Stomach (tissue), 9 donors: ENCODE measurements around the gene VWA2. TPM values are rescaled to one million over a fixed set of nuclear protein-coding genes. Genes with fewer than 3 reads are reported as not detected.

ENCODE experiments used
- DNase-seq, 2 donors: peaks; one replicate each; pipeline versions ENCODE4 v3.0.0 to v3.0.0-alpha.2; 2013 to 2019
- H3K27ac ChIP-seq, 5 donors: fragments of 200-600 bp in 4 of 5; sonication (generic) in 4 of 5; one replicate each; pipeline ENCODE4 v1.5.1; 2013 to 2019; ENCODE audit warnings: mild to moderate bottlenecking in 1 of 5, moderate library complexity in 1 of 5
- H3K27me3 ChIP-seq, 3 donors: fragments of 200-600 bp; sonication (generic); one replicate each; pipeline ENCODE4 v1.5.1; 2017 to 2019; ENCODE audit warnings: mixed run types in 1 of 3
- H3K36me3 ChIP-seq, 4 donors: fragments of 200-600 bp; sonication (generic); 1 replicate in 3 of 4; 2 replicates in 1 of 4; pipeline ENCODE4 v1.5.1; 2016 to 2019
- H3K4me1 ChIP-seq, 4 donors: fragments of 200-600 bp; sonication (generic); one replicate each; pipeline ENCODE4 v1.5.1; 2016 to 2019
- H3K4me3 ChIP-seq, 4 donors: fragments of 200-600 bp; sonication (generic) in 3 of 4; one replicate each; pipeline ENCODE4 v1.5.1; 2016 to 2019; ENCODE audit warnings: mild to moderate bottlenecking in 1 of 4
- H3K9me3 ChIP-seq, 4 donors: fragments of 200-600 bp; sonication (generic); one replicate each; pipeline ENCODE4 v1.5.1; 2016 to 2019
- EP300 ChIP-seq: sonication (generic); formaldehyde crosslinking; IDR thresholded peaks from one replicate; pipeline ENCODE4 v1.6.1; 2017; ENCODE audit warnings: antibody characterized with exemption
- POLR2A ChIP-seq, 4 donors: fragments of 450-650 bp; IDR thresholded peaks; one replicate each; pipeline ENCODE4 v1.6.1; 2016; ENCODE audit warnings: antibody characterized with exemption in 4 of 4, control low read depth in 2 of 4, mild to moderate bottlenecking in 1 of 4, moderate library complexity in 1 of 4
- POLR2AphosphoS5 ChIP-seq, 3 donors: sonication (generic); formaldehyde crosslinking; IDR thresholded peaks; one replicate each; pipeline ENCODE4 v1.6.1; 2016; ENCODE audit warnings: antibody characterized with exemption in 3 of 3
- WGBS, 5 donors: extraction: QIAGEN DNeasy Blood & Tissue Kit in 3 of 5; methylation state at CpG; one replicate each; pipeline versions ENCODE4 v1.1.5 to v1.1.7; 2013 to 2018; 5-methylcytosine and 5-hydroxymethylcytosine counted together
- intact Hi-C: fragments of 100-400 bp; cut with DNase I; formaldehyde crosslinking; loops from one replicate; pipeline ENCODE4 v1.15.1; 2023; ENCODE audit warnings: low total_unique reads
- polyA plus RNA-seq, 3 donors: library from polyadenylated mRNA; stranded (reverse); fragments of 200-250 nt; gene quantifications; one replicate each; pipeline ENCODE4 v1.2.3, GENCODE V29; 2013
- total RNA-seq, 5 donors: library from RNA; depleted of rRNA; stranded (reverse); fragments of >200 nt; gene quantifications; one replicate each; pipeline versions ENCODE4 v1.1.0 to v1.2.3, GENCODE V29; 2014 to 2016
- TF ChIP-seq, protein P1 (sequence below), 7 experiments: fragments of 450-650 bp in 4 of 7; fragments of 200-600 bp in 3 of 7; sonication (generic) in 3 of 7; IDR thresholded peaks; one replicate each; pipeline ENCODE4 v1.5.1; 2016 to 2019; ENCODE audit warnings: antibody characterized with exemption in 7 of 7, control low read depth in 2 of 7, mild to moderate bottlenecking in 1 of 7
- donor health status: healthy with polysubstance abuse.
- donor health status: Bipolar disorder and iron deficiency.
- donor health status: healthy.

VWA2 gene
- total and polyA plus RNA-seq, 8 donors, result 0.46 to 20.7 (median 5.8) TPM

- H3K4me3 ChIP-seq, result no peak overlapping the region
- peaks cover 0 to 40% (median 9%) of the 10 kb centered on the region in 4 donors for H3K36me3 ChIP-seq
- WGBS, 5 donors, result 83 to 88% (median 87%) methylated on average over 13 of the region's 13 CpGs
- DNase-seq, result no peak
- H3K27me3 ChIP-seq, result no peaks in the 10 kb centered on the region
- H3K4me1 ChIP-seq, result peaks cover 0 to 9% (median 0%) of the 10 kb centered on the region in 4 donors
- no peak for TF ChIP-seq POLR2A (IDR thresholded peaks at IDR 0.05)
- TF ChIP-seq EP300, result no peak
- no peak for TF ChIP-seq POLR2AphosphoS5 (IDR thresholded peaks at IDR 0.05)
- TF ChIP-seq, protein P1, sequence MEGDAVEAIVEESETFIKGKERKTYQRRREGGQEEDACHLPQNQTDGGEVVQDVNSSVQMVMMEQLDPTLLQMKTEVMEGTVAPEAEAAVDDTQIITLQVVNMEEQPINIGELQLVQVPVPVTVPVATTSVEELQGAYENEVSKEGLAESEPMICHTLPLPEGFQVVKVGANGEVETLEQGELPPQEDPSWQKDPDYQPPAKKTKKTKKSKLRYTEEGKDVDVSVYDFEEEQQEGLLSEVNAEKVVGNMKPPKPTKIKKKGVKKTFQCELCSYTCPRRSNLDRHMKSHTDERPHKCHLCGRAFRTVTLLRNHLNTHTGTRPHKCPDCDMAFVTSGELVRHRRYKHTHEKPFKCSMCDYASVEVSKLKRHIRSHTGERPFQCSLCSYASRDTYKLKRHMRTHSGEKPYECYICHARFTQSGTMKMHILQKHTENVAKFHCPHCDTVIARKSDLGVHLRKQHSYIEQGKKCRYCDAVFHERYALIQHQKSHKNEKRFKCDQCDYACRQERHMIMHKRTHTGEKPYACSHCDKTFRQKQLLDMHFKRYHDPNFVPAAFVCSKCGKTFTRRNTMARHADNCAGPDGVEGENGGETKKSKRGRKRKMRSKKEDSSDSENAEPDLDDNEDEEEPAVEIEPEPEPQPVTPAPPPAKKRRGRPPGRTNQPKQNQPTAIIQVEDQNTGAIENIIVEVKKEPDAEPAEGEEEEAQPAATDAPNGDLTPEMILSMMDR (IDR thresholded peaks at IDR 0.05), result no peak
- intact Hi-C loops, result no loop called here
- no peaks in the 10 kb centered on the region for H3K9me3 ChIP-seq
- H3K27ac ChIP-seq, result no peak overlapping the region
These were observed 72.6 kb downstream of the VWA2 start for GRCh38 chr10:114311496-114312209.

- WGBS, 5 donors, result 77 to 92% (median 87%) methylated on average over 6 to 9 of the region's 9 CpGs
These were observed 74.1 kb downstream of the VWA2 start for GRCh38 chr10:114313139-114313538.

GRCh38 chr10:114313866-114314265 lies 74.8 kb downstream of the VWA2 start:
- 79 to 90% (median 85%) methylated on average over 11 of the region's 11 CpGs for WGBS, 5 donors
- intact Hi-C loops, result no loop called here
- no peak for DNase-seq
- peaks cover 0 to 40% (median 9%) of the 10 kb centered on the region in 4 donors for H3K36me3 ChIP-seq
- no peaks in the 10 kb centered on the region for H3K27me3 ChIP-seq
- peaks cover 0 to 4% (median 0%) of the 10 kb centered on the region in 4 donors for H3K4me1 ChIP-seq
- H3K9me3 ChIP-seq, result no peaks in the 10 kb centered on the region
- H3K4me3 ChIP-seq, result no peak overlapping the region
- no peak overlapping the region for H3K27ac ChIP-seq
- TF ChIP-seq, protein P1 (IDR thresholded peaks at IDR 0.05), result no peak

More at GRCh38 chr10:114313139-114313538, 74.1 kb downstream of the VWA2 start:
- Histone ChIP-seq H3K4me1 (peaks cover 0 to 9% (median 0%) of the 10 kb centered on the region in 4 donors), H3K4me3 (no peak overlapping the region), H3K27me3 (no peaks in the 10 kb centered on the region), H3K27ac (no peak overlapping the region), H3K36me3 (peaks cover 0 to 40% (median 9%) of the 10 kb centered on the region in 4 donors), H3K9me3 (no peaks in the 10 kb centered on the region)
- TF ChIP-seq, protein P1 (IDR thresholded peaks at IDR 0.05), result no peak
- TF ChIP-seq POLR2A (IDR thresholded peaks at IDR 0.05), result no peak
- no peak for TF ChIP-seq EP300
- TF ChIP-seq POLR2AphosphoS5 (IDR thresholded peaks at IDR 0.05), result no peak
- intact Hi-C loops, result no loop called here
- no peak for DNase-seq

GRCh38 chr10:114315566-114316420 lies 76.7 kb downstream of the VWA2 start:
- no peaks in the 10 kb centered on the region for H3K9me3 ChIP-seq
- H3K4me3 ChIP-seq, result no peak overlapping the region
- WGBS, 5 donors, result 88 to 93% (median 92%) methylated on average over 13 to 22 of the region's 22 CpGs
- peaks cover 0 to 33% (median 9%) of the 10 kb centered on the region in 4 donors for H3K36me3 ChIP-seq
- H3K27ac ChIP-seq, result no peak overlapping the region
- intact Hi-C loops, result no loop called here
- TF ChIP-seq, protein P1 (IDR thresholded peaks at IDR 0.05), result no peak
- no peak for TF ChIP-seq POLR2AphosphoS5 (IDR thresholded peaks at IDR 0.05)
- no peak for TF ChIP-seq POLR2A (IDR thresholded peaks at IDR 0.05)
- TF ChIP-seq EP300, result no peak
- no peaks in the 10 kb centered on the region for H3K4me1 ChIP-seq
- no peaks in the 10 kb centered on the region for H3K27me3 ChIP-seq
- no peak for DNase-seq
